HCT116 (cell line): ENCODE measurements around the gene MID1. TPM values are rescaled to one million over a fixed set of nuclear protein-coding genes. Genes with fewer than 3 reads are reported as not detected.

Experiments used
- ATAC-seq: fragments of 200-7000 bp; cut with Tn5 transposase; 2 replicates; pipeline ENCODE4 v1.9.1; 2020; ENCODE audit warnings: mild to moderate bottlenecking, moderate library complexity
- BruUV-seq: library from RNA; stranded (reverse); fragments of 400-500 nt; replicated peaks from 2 replicates; lab custom pipeline; 2021; lab: Mats Ljungman, UMichigan
- CTCF ChIA-PET: fragments of 300-600 bp; sonication (Branson Sonifier 250); formaldehyde crosslinking; loops from one replicate; lab custom pipeline; 2021; ENCODE audit warnings: antibody characterized with exemption; lab: Charles Lee
- POLR2A ChIA-PET: fragments of 300-600, 350-600 bp; sonication (Branson Sonifier 250); formaldehyde crosslinking; loops from one replicate; lab custom pipeline; 2021; ENCODE audit warnings: antibody characterized with exemption; lab: Charles Lee
- RAD21 ChIA-PET, 2 experiments: fragments of 300-600 bp; sonication (Branson Sonifier 250); formaldehyde crosslinking; loops; one replicate each; lab custom pipeline; 2023; ENCODE audit warnings: low total read pairs in 2 of 2; ENCODE audit not compliant: uncharacterized antibody in 2 of 2, unreplicated experiment in 2 of 2, low non-redundant PET in 1 of 2; lab: Charles Lee
- DNase-seq: peaks from one replicate; pipeline ENCODE4 v3.0.0-alpha.2; 2010; ENCODE audit warnings: low read depth, low spot score
- H2AFZ ChIP-seq: fragments of 200-600 bp; shearing (Covaris generic), sonication (generic); 2 replicates; pipeline ENCODE4 v1.6.1; 2017; ENCODE audit warnings: low read depth, mixed run types, mixed read lengths, antibody characterized with exemption, low read length; ENCODE audit not compliant: poor library complexity, severe bottlenecking
- H3K27ac ChIP-seq: 2 replicates; pipeline ENCODE4 v1.5.1; 2012; ENCODE audit warnings: low read depth, low read length
- H3K27me3 ChIP-seq: fragments of 200-600 bp; sonication (generic); 2 replicates; pipeline ENCODE4 v1.6.1; 2016; ENCODE audit warnings: mixed run types, low read length, mixed read lengths; ENCODE audit not compliant: insufficient read depth
- H3K36me3 ChIP-seq, 2 experiments: fragments of 200-500 bp in 1 of 2; fragments of 200-600 bp in 1 of 2; sonication (Bioruptor generic) in 1 of 2; sonication (generic) in 1 of 2; 2 replicates each; pipeline versions ENCODE4 v1.5.1 to v1.6.1; 2014 to 2016; ENCODE audit warnings: low read length in 2 of 2, inconsistent platforms in 1 of 2, mixed read lengths in 1 of 2, mixed run types in 1 of 2; ENCODE audit not compliant: insufficient read depth in 2 of 2, control insufficient read depth in 1 of 2
- H3K4me1 ChIP-seq, 2 experiments: fragments of 200-600 bp in 1 of 2; sonication (generic) in 1 of 2; 2 replicates each; pipeline versions ENCODE4 v1.5.1 to v1.6.1; 2012 to 2017; ENCODE audit warnings: low read length in 2 of 2, inconsistent platforms in 1 of 2, mild to moderate bottlenecking in 1 of 2, mixed read lengths in 1 of 2, mixed run types in 1 of 2, moderate library complexity in 1 of 2; ENCODE audit not compliant: insufficient read depth in 2 of 2, control insufficient read depth in 1 of 2
- H3K4me2 ChIP-seq: fragments of 200-600 bp; sonication (generic); 2 replicates; pipeline ENCODE4 v1.6.1; 2017; ENCODE audit warnings: mixed run types, low read length, mixed read lengths
- H3K4me3 ChIP-seq, 2 experiments: fragments of 200-600 bp in 1 of 2; sonication (generic) in 1 of 2; replicated peaks in 1 of 2; 2 replicates each; pipeline ENCODE4 v1.5.1; 2011 to 2016; ENCODE audit warnings: low read length in 2 of 2, control low read depth in 1 of 2, low read depth in 1 of 2, mild to moderate bottlenecking in 1 of 2, mixed read lengths in 1 of 2, mixed run types in 1 of 2
- H3K79me2 ChIP-seq: fragments of 200-600 bp; sonication (generic); 2 replicates; pipeline ENCODE4 v1.6.1; 2017; ENCODE audit warnings: mild to moderate bottlenecking, mixed run types, low read length, moderate library complexity, mixed read lengths; ENCODE audit not compliant: insufficient read depth
- H3K9ac ChIP-seq: fragments of 200-600 bp; sonication (generic); 2 replicates; pipeline ENCODE4 v1.6.1; 2016; ENCODE audit warnings: low read length, mixed read lengths
- H3K9me2 ChIP-seq: fragments of 200-600 bp; sonication (generic), shearing (Covaris generic); 2 replicates; pipeline ENCODE4 v1.6.1; 2017; ENCODE audit warnings: mixed run types, mild to moderate bottlenecking, moderate library complexity; ENCODE audit not compliant: insufficient read depth
- H3K9me3 ChIP-seq, 2 experiments: fragments of 200-500 bp in 1 of 2; fragments of 200-600 bp in 1 of 2; sonication (Bioruptor generic) in 1 of 2; sonication (generic) in 1 of 2; 2 replicates each; pipeline ENCODE4 v1.6.1; 2014 to 2017; ENCODE audit warnings: low read length in 2 of 2, mixed read lengths in 2 of 2, inconsistent platforms in 1 of 2, low read depth in 1 of 2, mild to moderate bottlenecking in 1 of 2, mixed run types in 1 of 2, moderate library complexity in 1 of 2; ENCODE audit not compliant: control insufficient read depth in 1 of 2, insufficient read depth in 1 of 2
- H4K20me1 ChIP-seq: fragments of 200-600 bp; sonication (generic), shearing (Covaris generic); 2 replicates; pipeline ENCODE4 v1.6.1; 2017; ENCODE audit warnings: mixed run types, mild to moderate bottlenecking, moderate library complexity; ENCODE audit not compliant: insufficient read depth
- ELF1 ChIP-seq: IDR thresholded peaks from 2 replicates; pipeline ENCODE4 v1.6.1; 2012; ENCODE audit warnings: low read depth, borderline replicate concordance
- EZH2phosphoT487 ChIP-seq: fragments of 200-600 bp; IDR thresholded peaks from 2 replicates; pipeline ENCODE4 v1.6.1; 2018; ENCODE audit warnings: antibody characterized with exemption, borderline replicate concordance
- FOSL1 ChIP-seq: IDR thresholded peaks from 2 replicates; pipeline ENCODE4 v1.6.1; 2012; ENCODE audit warnings: low read depth
- TCF7L2 ChIP-seq: IDR thresholded peaks from 2 replicates; pipeline ENCODE4 v1.7.0; 2011; ENCODE audit warnings: borderline replicate concordance, inconsistent platforms; ENCODE audit not compliant: insufficient read depth, insufficient read length; ENCODE audit errors: extremely low read depth
- intact Hi-C: fragments of 100-400 bp; cut with micrococcal nuclease; formaldehyde crosslinking; loops from 2 replicates; pipeline ENCODE4 v1.10.0; 2022
- total RNA-seq: library from RNA; stranded (reverse); gene quantifications from one replicate; pipeline ENCODE4 v1.2.1, GENCODE V29; 2021; ENCODE audit not compliant: unreplicated experiment
- TF ChIP-seq, protein P1 (sequence below): IDR thresholded peaks from 2 replicates; pipeline ENCODE4 v1.6.1; 2012
- TF ChIP-seq, protein P2 (sequence below): IDR thresholded peaks from 2 replicates; pipeline ENCODE4 v1.6.1; 2012; ENCODE audit warnings: low read depth

Gene MID1
- total RNA-seq, 1 experiment from 2014 or later = 48.8 TPM

DNA sequence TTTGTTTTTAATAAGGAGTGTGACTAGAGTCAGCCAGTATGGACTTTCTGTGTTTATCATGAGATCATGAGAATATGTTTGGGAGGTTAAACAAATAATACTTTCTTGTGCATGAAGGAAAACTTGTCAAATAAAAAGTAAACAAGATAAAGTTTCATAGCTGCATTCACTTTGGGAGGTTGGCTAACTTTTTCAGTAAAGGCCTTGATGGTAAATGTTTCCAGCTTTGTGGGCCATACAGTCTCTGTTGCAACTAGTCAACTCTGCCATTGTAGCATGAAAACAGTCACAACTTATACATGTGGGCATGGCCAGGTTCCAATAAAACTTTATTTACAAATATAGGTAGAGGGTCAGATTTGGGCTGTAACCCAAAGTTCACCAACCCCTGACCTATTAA, 150.4 kb downstream of the MID1 start:
- RAD21 ChIA-PET = no interaction called here
- intact Hi-C loops = no loop called here
- no peak overlapping the region for H3K9ac ChIP-seq
- ATAC-seq (no peak), DNase-seq (no peak)
- no peaks in the 10 kb centered on the region for H3K4me1 ChIP-seq
- H3K4me3 ChIP-seq = no peak overlapping the region
- no peaks in the 10 kb centered on the region for H3K27me3 ChIP-seq
- POLR2A ChIA-PET = no interaction called here
- no peak overlapping the region for H3K4me2 ChIP-seq
- no peaks in the 10 kb centered on the region for H4K20me1 ChIP-seq
- H3K36me3 ChIP-seq = peaks cover 7 to 13% of the 10 kb centered on the region in 2 experiments; a peak in 3 of 4 replicates
- no peaks in the 10 kb centered on the region for H3K9me3 ChIP-seq
- no TSS peak for BruUV-seq
- no peak overlapping the region for H3K27ac ChIP-seq
- no peaks in the 10 kb centered on the region for H3K79me2 ChIP-seq
- no peaks in the 10 kb centered on the region for H3K9me2 ChIP-seq
- no peak overlapping the region for H2AFZ ChIP-seq
- TF ChIP-seq, protein P1, sequence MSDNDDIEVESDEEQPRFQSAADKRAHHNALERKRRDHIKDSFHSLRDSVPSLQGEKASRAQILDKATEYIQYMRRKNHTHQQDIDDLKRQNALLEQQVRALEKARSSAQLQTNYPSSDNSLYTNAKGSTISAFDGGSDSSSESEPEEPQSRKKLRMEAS = no peak
- CTCF ChIA-PET = no interaction called here

DNA sequence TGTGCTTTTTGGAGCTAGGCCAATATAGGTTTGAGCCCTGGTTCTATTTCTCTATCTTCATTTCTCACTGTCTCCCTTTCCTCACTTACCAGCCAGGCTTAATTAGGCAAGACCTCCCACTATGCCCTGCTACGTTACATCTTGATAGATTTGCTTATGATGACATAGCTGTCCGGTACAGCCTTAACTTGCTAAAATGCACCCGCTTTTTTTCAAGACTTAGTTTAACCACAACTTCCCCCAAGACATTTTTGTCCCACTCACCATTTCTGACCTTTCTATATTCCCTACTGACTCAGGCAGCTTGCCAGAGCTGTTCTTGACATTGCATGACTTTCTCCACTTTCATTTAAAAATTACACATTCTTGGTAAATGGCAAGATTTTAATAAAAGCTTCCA, 152.6 kb downstream of the MID1 start:
- Histone ChIP-seq H3K9ac (no peak overlapping the region), H3K27me3 (no peaks in the 10 kb centered on the region), H2AFZ (no peak overlapping the region), H3K79me2 (no peaks in the 10 kb centered on the region), H3K27ac (no peak overlapping the region), H3K9me3 (no peaks in the 10 kb centered on the region)
- no peak for ATAC-seq
- CTCF ChIA-PET = no interaction called here
- BruUV-seq = no TSS peak
- TF ChIP-seq EZH2phosphoT487 = no peak
- TF ChIP-seq FOSL1 = no peak
- TF ChIP-seq, protein P2, sequence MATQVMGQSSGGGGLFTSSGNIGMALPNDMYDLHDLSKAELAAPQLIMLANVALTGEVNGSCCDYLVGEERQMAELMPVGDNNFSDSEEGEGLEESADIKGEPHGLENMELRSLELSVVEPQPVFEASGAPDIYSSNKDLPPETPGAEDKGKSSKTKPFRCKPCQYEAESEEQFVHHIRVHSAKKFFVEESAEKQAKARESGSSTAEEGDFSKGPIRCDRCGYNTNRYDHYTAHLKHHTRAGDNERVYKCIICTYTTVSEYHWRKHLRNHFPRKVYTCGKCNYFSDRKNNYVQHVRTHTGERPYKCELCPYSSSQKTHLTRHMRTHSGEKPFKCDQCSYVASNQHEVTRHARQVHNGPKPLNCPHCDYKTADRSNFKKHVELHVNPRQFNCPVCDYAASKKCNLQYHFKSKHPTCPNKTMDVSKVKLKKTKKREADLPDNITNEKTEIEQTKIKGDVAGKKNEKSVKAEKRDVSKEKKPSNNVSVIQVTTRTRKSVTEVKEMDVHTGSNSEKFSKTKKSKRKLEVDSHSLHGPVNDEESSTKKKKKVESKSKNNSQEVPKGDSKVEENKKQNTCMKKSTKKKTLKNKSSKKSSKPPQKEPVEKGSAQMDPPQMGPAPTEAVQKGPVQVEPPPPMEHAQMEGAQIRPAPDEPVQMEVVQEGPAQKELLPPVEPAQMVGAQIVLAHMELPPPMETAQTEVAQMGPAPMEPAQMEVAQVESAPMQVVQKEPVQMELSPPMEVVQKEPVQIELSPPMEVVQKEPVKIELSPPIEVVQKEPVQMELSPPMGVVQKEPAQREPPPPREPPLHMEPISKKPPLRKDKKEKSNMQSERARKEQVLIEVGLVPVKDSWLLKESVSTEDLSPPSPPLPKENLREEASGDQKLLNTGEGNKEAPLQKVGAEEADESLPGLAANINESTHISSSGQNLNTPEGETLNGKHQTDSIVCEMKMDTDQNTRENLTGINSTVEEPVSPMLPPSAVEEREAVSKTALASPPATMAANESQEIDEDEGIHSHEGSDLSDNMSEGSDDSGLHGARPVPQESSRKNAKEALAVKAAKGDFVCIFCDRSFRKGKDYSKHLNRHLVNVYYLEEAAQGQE = no peak
- no peak for TF ChIP-seq ELF1
- TF ChIP-seq TCF7L2 = no peak
- TF ChIP-seq, all 23 proteins: peak for 0
- no peaks in the 10 kb centered on the region for H4K20me1 ChIP-seq
- DNase-seq = no peak
- intact Hi-C loops = no loop called here
- H3K4me2 ChIP-seq = no peak overlapping the region
- ChIA-PET POLR2A (no interaction called here), RAD21 (no interaction called here)
- no peaks in the 10 kb centered on the region for H3K9me2 ChIP-seq
- H3K4me1 ChIP-seq = no peaks in the 10 kb centered on the region
- H3K4me3 ChIP-seq = no peak overlapping the region
- peaks cover 0 to 4% of the 10 kb centered on the region in 2 experiments; a peak in 3 of 4 replicates for H3K36me3 ChIP-seq
